HG03064 (cell line): ENCODE results near the gene FRMD4B.

Experiments
- ATAC-seq: cut with Tn5 transposase; IDR thresholded peaks from one replicate; pipeline ENCODE4 v1.9.1; 2021; ENCODE audit warnings: low read depth; ENCODE audit not compliant: unreplicated experiment

FRMD4B gene

DNA sequence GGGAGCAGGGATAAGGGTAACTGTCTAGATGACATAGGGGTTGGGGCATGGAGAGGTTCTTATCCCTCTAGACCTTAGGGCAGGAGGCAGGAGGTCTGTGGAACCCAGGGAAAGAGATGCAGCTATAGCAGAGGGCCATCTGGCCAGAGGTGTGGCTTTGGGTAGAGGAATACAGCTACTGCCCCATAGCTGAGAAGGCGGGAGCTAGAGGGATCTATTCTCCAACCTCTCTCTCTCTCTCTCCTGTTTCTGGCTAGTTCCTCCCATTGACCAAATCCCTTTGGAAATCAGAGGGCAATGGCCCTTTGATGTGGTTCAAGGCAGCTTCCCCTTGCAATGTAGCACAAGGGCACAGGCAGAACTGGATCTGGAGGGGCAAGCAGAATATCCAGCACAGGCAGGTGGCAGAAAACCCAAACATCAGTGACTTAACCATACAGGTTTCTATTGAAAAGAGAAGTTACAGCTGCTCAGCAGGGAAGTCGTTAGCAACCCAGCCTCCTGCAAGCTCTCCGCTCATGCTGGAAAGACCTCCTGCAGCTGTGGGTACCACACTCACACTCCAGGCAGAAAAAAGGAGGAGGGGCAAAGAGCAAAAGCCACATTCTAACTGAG is 241.2 kb downstream of the FRMD4B start:
- no peak for ATAC-seq

DNA sequence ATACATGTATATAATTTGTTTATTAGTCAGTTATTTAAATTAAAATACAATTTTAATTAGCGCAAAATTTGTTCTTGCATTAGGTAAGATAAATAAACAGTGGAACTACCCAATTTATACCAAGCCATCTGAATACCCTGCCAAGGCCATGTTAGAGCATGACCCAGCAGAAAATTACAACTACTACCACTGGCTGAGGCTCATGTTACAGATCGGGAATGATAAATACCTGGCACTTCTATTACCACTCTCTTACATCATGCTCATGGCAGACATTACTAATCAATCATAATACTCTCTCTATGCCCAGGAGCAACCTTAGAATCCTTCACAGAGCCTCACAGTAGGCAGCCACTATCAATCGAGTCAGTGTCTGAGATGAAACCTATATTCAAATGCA is 242.3 kb downstream of the FRMD4B start:
- no peak for ATAC-seq

DNA sequence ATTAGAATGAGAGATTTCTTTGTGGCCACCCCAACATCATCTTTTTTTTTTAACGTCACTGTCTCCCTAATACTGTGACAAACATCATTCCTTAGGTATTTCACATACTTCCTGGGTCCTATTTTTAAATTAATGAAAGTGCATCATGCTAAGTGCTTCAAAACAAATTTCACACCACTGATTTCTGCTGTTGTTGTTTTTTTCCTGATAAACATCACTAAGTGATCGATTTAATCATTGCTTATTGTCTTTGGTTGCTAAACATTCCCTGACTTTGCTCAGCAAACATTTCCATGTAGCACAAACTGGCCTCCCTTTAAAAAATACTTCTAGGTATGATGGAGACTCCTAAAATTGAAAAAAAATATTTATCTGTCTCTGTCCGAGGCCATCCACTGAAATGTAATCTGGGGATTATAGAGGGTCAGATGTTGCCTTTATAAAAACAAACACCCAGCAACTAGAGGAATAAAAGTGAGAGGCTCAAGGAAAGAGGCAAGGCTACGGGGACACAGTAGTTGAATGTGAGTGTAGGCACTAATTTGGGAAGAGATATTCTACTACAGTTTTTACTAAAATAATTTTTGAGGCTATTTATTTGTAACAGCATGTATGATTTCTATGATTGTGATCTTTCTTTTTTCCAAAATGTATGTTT is 243.0 kb downstream of the FRMD4B start:
- no peak for ATAC-seq

DNA sequence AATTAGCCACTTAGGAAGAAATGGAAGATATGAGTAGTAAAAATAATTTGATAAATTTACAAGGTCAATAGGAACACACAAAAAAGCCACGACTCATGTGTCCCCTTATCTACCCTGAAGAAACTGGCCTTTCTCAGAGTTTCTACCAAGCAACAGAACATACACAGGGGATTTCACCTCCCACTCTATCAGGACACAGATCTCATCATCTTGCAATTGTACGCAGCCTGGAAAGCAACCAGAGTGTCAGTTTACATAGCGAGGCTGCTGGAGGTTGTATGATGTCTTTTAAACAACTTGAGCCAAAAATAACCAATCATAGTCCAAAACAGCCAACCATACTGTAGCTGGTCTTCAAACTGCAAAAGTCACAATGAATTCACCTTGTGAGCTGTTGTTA is 243.8 kb downstream of the FRMD4B start:
- no peak for ATAC-seq

GRCh38 chr3:69141313-69141712 is 244.6 kb downstream of the FRMD4B start:
- no peak for ATAC-seq

- ATAC-seq: no peak
Observed at GRCh38 chr3:69137412-69137811, 248.5 kb downstream of the FRMD4B start.

GRCh38 chr3:69137005-69137404 is 248.9 kb downstream of the FRMD4B start:
- no peak for ATAC-seq

- ATAC-seq: no peak
Observed at GRCh38 chr3:69130689-69131088, 255.2 kb downstream of the FRMD4B start.

- ATAC-seq: no peak
Observed at GRCh38 chr3:69129531-69129930, 256.4 kb downstream of the FRMD4B start.

DNA sequence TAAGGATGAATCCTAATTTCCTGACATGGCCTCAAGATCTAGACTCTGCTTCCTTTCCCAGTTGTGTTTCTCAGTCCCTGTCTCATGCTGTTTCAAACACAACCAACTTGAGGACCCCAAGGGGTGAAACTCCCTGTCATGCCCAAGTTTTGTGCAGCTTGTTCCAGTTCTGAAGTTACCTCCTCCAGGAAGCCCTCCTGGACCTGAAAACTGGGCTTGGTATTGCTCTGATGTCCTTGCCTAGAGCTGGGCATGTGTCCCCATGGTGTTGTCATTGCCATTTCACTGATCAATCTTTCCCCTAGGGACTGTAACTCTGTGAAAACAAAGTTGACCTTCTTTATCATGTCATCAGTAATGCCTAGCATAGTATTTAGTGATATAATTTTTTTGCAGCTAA is 257.4 kb downstream of the FRMD4B start:
- ATAC-seq: no peak

- no peak for ATAC-seq
Observed at GRCh38 chr3:69126999-69127398, 258.9 kb downstream of the FRMD4B start.

DNA sequence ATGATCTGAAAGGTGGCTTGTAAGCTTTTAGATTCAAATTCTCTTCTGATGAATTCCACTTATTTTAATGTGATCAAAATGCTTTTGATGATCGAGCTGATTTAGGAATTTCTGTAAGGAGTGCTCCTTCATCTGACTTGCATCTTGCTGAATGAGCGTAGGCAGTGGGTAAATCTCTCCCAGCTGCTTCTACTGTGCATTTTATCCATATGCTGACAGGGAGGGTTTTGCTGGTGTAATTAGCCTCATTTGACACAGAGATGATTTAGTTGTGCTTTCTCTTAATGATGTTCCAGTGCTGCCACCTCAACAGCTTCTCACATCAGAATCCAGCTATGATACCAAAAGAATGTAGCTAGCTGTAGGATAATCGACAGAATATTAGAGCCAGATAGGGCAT is 259.7 kb downstream of the FRMD4B start:
- no peak for ATAC-seq

DNA sequence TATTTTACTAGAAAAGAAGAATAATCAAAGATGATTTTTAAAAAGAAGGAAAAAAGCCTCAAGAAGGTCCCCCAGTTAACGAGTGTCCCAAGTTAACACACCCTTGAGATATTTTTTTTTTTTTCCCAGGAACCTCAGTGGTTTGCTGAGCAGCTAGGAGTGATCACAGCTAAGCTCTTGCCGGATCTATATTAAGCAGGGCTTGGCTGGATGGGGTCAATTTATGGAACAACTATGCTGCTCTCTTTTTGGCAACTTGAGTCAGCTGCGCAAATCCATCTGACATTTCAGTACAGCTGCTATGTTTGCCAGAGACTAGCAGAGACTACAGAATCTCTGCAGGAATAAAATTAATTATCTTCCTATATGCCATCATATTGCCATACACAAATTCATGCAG is 263.5 kb downstream of the FRMD4B start, which contains the start of gene LMOD3:
Gene LMOD3 (minus strand): TSS at position 193 of the 400 bp plus-strand sequence. CDS start 209 bp downstream, outside the sequence.
- no peak for ATAC-seq

- no peak for ATAC-seq
Observed at GRCh38 chr3:69121950-69122349, 263.9 kb downstream of the FRMD4B start.

- no peak for ATAC-seq
Observed at GRCh38 chr3:69121513-69121912, 264.4 kb downstream of the FRMD4B start.

DNA sequence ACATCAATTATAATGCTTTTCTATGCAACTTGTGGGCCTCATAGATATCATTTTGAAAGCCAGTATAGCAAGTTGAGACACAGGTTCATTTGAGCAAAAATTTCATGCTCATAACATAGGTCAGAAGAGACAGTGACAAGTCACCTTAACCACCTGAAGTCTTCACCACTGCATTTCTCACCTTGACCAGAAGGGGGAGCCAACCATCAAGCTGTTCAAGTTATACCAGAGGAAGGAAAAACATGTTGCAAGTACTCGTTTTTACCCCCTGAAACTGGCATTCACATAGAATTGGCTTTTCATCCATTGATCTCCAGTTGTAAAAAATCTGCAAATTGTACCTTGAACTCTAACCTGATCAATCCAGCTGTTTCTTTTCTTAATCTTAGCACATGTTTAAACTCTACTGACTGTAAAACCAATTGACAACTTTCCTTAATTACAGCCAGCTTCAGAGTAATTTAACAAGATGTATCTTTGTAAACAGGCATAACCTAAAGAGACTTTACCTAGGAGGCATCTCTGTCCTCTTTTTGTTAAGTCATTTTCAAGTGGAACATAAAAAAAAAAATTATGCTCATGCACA is 264.9 kb downstream of the FRMD4B start:
- ATAC-seq: no peak
